HCT116 (cell line): ENCODE results near the gene SMTNL2.

ENCODE experiments used
- ATF3 ChIP-seq: IDR thresholded peaks from 2 replicates; pipeline ENCODE4 v1.6.1; 2012
- CEBPB ChIP-seq: IDR thresholded peaks from 2 replicates; pipeline ENCODE4 v1.6.1; 2012; ENCODE audit warnings: low read depth
- CTCF ChIP-seq, 3 experiments: fragments of 200-600 bp in 1 of 3; sonication (generic) in 1 of 3; IDR thresholded peaks in 2 of 3; conservative IDR thresholded peaks in 1 of 3; 2 replicates each; pipeline ENCODE4 v1.5.1; 2012 to 2017; ENCODE audit warnings: low read depth in 2 of 3, low read length in 2 of 3, antibody characterized with exemption in 1 of 3, borderline replicate concordance in 1 of 3, control low read depth in 1 of 3, mild to moderate bottlenecking in 1 of 3, mixed read lengths in 1 of 3, mixed run types in 1 of 3, moderate library complexity in 1 of 3; ENCODE audit not compliant: insufficient read depth in 1 of 3
- EGR1 ChIP-seq: IDR thresholded peaks from 2 replicates; pipeline ENCODE4 v1.6.1; 2012; ENCODE audit warnings: low read depth
- EZH2 ChIP-seq: fragments of 200-600 bp; sonication (generic); IDR thresholded peaks from 2 replicates; pipeline ENCODE4 v1.6.1; 2017; ENCODE audit warnings: antibody characterized with exemption, mixed run types
- POLR2A ChIP-seq: IDR thresholded peaks from 2 replicates; pipeline ENCODE4 v1.7.0; 2011; ENCODE audit warnings: borderline replicate concordance; ENCODE audit not compliant: insufficient read depth, insufficient read length; ENCODE audit errors: extremely low read depth
- POLR2AphosphoS5 ChIP-seq: IDR thresholded peaks from 2 replicates; pipeline ENCODE4 v1.6.1; 2011; ENCODE audit warnings: mild to moderate bottlenecking, low read depth, low read length, moderate library complexity
- REST ChIP-seq: IDR thresholded peaks from 2 replicates; pipeline ENCODE4 v1.6.1; 2012; ENCODE audit warnings: low read depth
- SIN3A ChIP-seq: IDR thresholded peaks from 2 replicates; pipeline ENCODE4 v1.6.1; 2012; ENCODE audit warnings: low read depth
- SP1 ChIP-seq: IDR thresholded peaks from 2 replicates; pipeline ENCODE4 v1.6.1; 2012; ENCODE audit warnings: low read depth
- SRF ChIP-seq: IDR thresholded peaks from 2 replicates; pipeline ENCODE4 v1.6.1; 2012; ENCODE audit warnings: low read depth
- TCF7L2 ChIP-seq: IDR thresholded peaks from 2 replicates; pipeline ENCODE4 v1.7.0; 2011; ENCODE audit warnings: borderline replicate concordance, inconsistent platforms; ENCODE audit not compliant: insufficient read depth, insufficient read length; ENCODE audit errors: extremely low read depth
- YY1 ChIP-seq: IDR thresholded peaks from 2 replicates; pipeline ENCODE4 v1.6.1; 2011; ENCODE audit warnings: low read length, low read depth, moderate library complexity, mild to moderate bottlenecking; ENCODE audit not compliant: insufficient replicate concordance; ENCODE audit errors: extremely low read depth
- ZFX ChIP-seq: fragments of 450-650 bp; IDR thresholded peaks from 2 replicates; pipeline ENCODE4 v1.6.1; 2017

GRCh38 chr17:4536259-4536741, 48.0 kb upstream of the SMTNL2 start:
- TF ChIP-seq SP1 (no peak), CTCF (IDR thresholded peaks at IDR 0.05 in 2 of 3, conservative IDR thresholded peaks at IDR 0.05 in 1 of 3; ENCODE audit: borderline replicate concordance in 1 of 3, insufficient read depth in 1 of 3, low read depth in 2 of 3, low read length in 2 of 3) (no peak), SIN3A (no peak), POLR2AphosphoS5 (0 out of 2 replicates have a peak, but pooled peaks have one; percentile 30), EZH2 (no peak), POLR2A (no peak), ATF3 (no peak), REST (no peak), CEBPB (no peak), ZFX (no peak), SRF (no peak), TCF7L2 (no peak), EGR1 (no peak), YY1 (no peak)
